Esophagus muscularis mucosa (tissue), 3 donors: ENCODE results near the gene FGFRL1.

Source experiments
- POLR2A ChIP-seq: fragments of 450-650 bp; IDR thresholded peaks from one replicate; pipeline ENCODE4 v1.6.1; 2017; ENCODE audit warnings: antibody characterized with exemption, moderate library complexity, mild to moderate bottlenecking, low read depth
- POLR2AphosphoS5 ChIP-seq, 2 donors: sonication (generic); formaldehyde crosslinking; IDR thresholded peaks; one replicate each; pipeline ENCODE4 v1.6.1; 2017; ENCODE audit warnings: antibody characterized with exemption in 2 of 2
- TF ChIP-seq, protein P1 (sequence below), 3 experiments: fragments of 200-600 bp in 2 of 3; fragments of 450-650 bp in 1 of 3; sonication (generic) in 2 of 3; IDR thresholded peaks; one replicate each; pipeline ENCODE4 v1.5.1; 2017 to 2019; ENCODE audit warnings: antibody characterized with exemption in 3 of 3, mild to moderate bottlenecking in 2 of 3, moderate library complexity in 1 of 3

DNA sequence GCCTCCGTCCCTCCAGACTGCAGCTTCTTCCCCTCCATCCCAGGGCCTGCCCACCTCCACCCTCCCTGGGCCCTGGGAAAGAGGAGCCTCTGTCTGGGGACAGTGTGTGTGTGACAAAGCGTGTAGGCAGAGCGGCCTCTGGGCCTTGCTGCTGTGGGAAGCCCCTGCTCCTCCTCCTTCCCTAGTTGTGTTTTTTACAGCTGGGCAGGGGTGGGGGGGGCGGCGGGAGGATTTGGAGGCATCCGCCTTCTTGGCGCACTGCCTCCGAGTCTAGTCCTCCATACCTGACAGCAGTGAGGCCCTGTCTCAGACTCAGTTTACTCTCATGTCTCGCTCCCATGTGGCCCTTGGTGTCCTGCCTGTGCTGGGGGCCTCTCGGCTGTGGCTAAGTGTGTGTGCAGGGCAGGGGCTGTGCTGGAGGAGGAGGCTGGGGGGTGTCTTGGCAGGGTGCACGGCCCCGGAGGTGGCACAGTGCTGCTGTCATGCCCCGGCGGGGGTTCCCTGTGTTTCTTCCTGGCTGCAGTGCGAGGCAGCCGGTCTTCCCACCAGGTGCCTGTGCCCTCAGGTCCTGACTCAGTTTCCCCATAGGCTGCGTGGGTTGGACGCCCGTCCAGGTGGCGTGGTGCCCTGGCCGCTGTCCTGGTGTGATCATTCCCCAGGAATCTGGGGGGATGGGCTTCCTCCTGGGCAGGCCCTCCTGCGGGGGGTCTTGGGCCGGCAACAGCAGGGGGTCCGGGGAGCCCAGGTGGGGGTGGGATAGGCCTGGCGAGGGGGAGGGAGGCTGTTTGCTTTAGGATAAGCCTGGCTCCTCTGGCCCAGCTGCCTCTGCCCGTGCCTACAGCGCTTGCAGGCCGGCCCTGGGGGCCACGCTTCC, 7.0 kb downstream of the FGFRL1 start:
- TF ChIP-seq, protein P1, sequence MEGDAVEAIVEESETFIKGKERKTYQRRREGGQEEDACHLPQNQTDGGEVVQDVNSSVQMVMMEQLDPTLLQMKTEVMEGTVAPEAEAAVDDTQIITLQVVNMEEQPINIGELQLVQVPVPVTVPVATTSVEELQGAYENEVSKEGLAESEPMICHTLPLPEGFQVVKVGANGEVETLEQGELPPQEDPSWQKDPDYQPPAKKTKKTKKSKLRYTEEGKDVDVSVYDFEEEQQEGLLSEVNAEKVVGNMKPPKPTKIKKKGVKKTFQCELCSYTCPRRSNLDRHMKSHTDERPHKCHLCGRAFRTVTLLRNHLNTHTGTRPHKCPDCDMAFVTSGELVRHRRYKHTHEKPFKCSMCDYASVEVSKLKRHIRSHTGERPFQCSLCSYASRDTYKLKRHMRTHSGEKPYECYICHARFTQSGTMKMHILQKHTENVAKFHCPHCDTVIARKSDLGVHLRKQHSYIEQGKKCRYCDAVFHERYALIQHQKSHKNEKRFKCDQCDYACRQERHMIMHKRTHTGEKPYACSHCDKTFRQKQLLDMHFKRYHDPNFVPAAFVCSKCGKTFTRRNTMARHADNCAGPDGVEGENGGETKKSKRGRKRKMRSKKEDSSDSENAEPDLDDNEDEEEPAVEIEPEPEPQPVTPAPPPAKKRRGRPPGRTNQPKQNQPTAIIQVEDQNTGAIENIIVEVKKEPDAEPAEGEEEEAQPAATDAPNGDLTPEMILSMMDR (IDR thresholded peaks at IDR 0.05) = no peak
- TF ChIP-seq POLR2A = no peak
- TF ChIP-seq POLR2AphosphoS5 (IDR thresholded peaks at IDR 0.05) = no peak
